HCT116 (cell line): ENCODE measurements around the gene SRP9. TPM values are rescaled to one million over a fixed set of nuclear protein-coding genes. Genes with fewer than 3 reads are reported as not detected.

Experiments used
- ATAC-seq: fragments of 200-7000 bp; cut with Tn5 transposase; 2 replicates; pipeline ENCODE4 v1.9.1; 2020; ENCODE audit warnings: mild to moderate bottlenecking, moderate library complexity
- BruUV-seq: library from RNA; stranded (reverse); fragments of 400-500 nt; replicated peaks from 2 replicates; lab custom pipeline; 2021; lab: Mats Ljungman, UMichigan
- CTCF ChIA-PET: fragments of 300-600 bp; sonication (Branson Sonifier 250); formaldehyde crosslinking; loops from one replicate; lab custom pipeline; 2021; ENCODE audit warnings: antibody characterized with exemption; lab: Charles Lee
- POLR2A ChIA-PET: fragments of 300-600, 350-600 bp; sonication (Branson Sonifier 250); formaldehyde crosslinking; loops from one replicate; lab custom pipeline; 2021; ENCODE audit warnings: antibody characterized with exemption; lab: Charles Lee
- RAD21 ChIA-PET, 2 experiments: fragments of 300-600 bp; sonication (Branson Sonifier 250); formaldehyde crosslinking; loops; one replicate each; lab custom pipeline; 2023; ENCODE audit warnings: low total read pairs in 2 of 2; ENCODE audit not compliant: uncharacterized antibody in 2 of 2, unreplicated experiment in 2 of 2, low non-redundant PET in 1 of 2; lab: Charles Lee
- DNase-seq: peaks from one replicate; pipeline ENCODE4 v3.0.0-alpha.2; 2010; ENCODE audit warnings: low read depth, low spot score
- H2AFZ ChIP-seq: fragments of 200-600 bp; shearing (Covaris generic), sonication (generic); 2 replicates; pipeline ENCODE4 v1.6.1; 2017; ENCODE audit warnings: low read depth, mixed run types, mixed read lengths, antibody characterized with exemption, low read length; ENCODE audit not compliant: poor library complexity, severe bottlenecking
- H3K27ac ChIP-seq: 2 replicates; pipeline ENCODE4 v1.5.1; 2012; ENCODE audit warnings: low read depth, low read length
- H3K27me3 ChIP-seq: fragments of 200-600 bp; sonication (generic); 2 replicates; pipeline ENCODE4 v1.6.1; 2016; ENCODE audit warnings: mixed run types, low read length, mixed read lengths; ENCODE audit not compliant: insufficient read depth
- H3K36me3 ChIP-seq, 2 experiments: fragments of 200-500 bp in 1 of 2; fragments of 200-600 bp in 1 of 2; sonication (Bioruptor generic) in 1 of 2; sonication (generic) in 1 of 2; 2 replicates each; pipeline versions ENCODE4 v1.5.1 to v1.6.1; 2014 to 2016; ENCODE audit warnings: low read length in 2 of 2, inconsistent platforms in 1 of 2, mixed read lengths in 1 of 2, mixed run types in 1 of 2; ENCODE audit not compliant: insufficient read depth in 2 of 2, control insufficient read depth in 1 of 2
- H3K4me1 ChIP-seq, 2 experiments: fragments of 200-600 bp in 1 of 2; sonication (generic) in 1 of 2; 2 replicates each; pipeline versions ENCODE4 v1.5.1 to v1.6.1; 2012 to 2017; ENCODE audit warnings: low read length in 2 of 2, inconsistent platforms in 1 of 2, mild to moderate bottlenecking in 1 of 2, mixed read lengths in 1 of 2, mixed run types in 1 of 2, moderate library complexity in 1 of 2; ENCODE audit not compliant: insufficient read depth in 2 of 2, control insufficient read depth in 1 of 2
- H3K4me2 ChIP-seq: fragments of 200-600 bp; sonication (generic); 2 replicates; pipeline ENCODE4 v1.6.1; 2017; ENCODE audit warnings: mixed run types, low read length, mixed read lengths
- H3K4me3 ChIP-seq, 2 experiments: fragments of 200-600 bp in 1 of 2; sonication (generic) in 1 of 2; replicated peaks in 1 of 2; 2 replicates each; pipeline ENCODE4 v1.5.1; 2011 to 2016; ENCODE audit warnings: low read length in 2 of 2, control low read depth in 1 of 2, low read depth in 1 of 2, mild to moderate bottlenecking in 1 of 2, mixed read lengths in 1 of 2, mixed run types in 1 of 2
- H3K79me2 ChIP-seq: fragments of 200-600 bp; sonication (generic); 2 replicates; pipeline ENCODE4 v1.6.1; 2017; ENCODE audit warnings: mild to moderate bottlenecking, mixed run types, low read length, moderate library complexity, mixed read lengths; ENCODE audit not compliant: insufficient read depth
- H3K9ac ChIP-seq: fragments of 200-600 bp; sonication (generic); 2 replicates; pipeline ENCODE4 v1.6.1; 2016; ENCODE audit warnings: low read length, mixed read lengths
- H3K9me2 ChIP-seq: fragments of 200-600 bp; sonication (generic), shearing (Covaris generic); 2 replicates; pipeline ENCODE4 v1.6.1; 2017; ENCODE audit warnings: mixed run types, mild to moderate bottlenecking, moderate library complexity; ENCODE audit not compliant: insufficient read depth
- H3K9me3 ChIP-seq, 2 experiments: fragments of 200-500 bp in 1 of 2; fragments of 200-600 bp in 1 of 2; sonication (Bioruptor generic) in 1 of 2; sonication (generic) in 1 of 2; 2 replicates each; pipeline ENCODE4 v1.6.1; 2014 to 2017; ENCODE audit warnings: low read length in 2 of 2, mixed read lengths in 2 of 2, inconsistent platforms in 1 of 2, low read depth in 1 of 2, mild to moderate bottlenecking in 1 of 2, mixed run types in 1 of 2, moderate library complexity in 1 of 2; ENCODE audit not compliant: control insufficient read depth in 1 of 2, insufficient read depth in 1 of 2
- H4K20me1 ChIP-seq: fragments of 200-600 bp; sonication (generic), shearing (Covaris generic); 2 replicates; pipeline ENCODE4 v1.6.1; 2017; ENCODE audit warnings: mixed run types, mild to moderate bottlenecking, moderate library complexity; ENCODE audit not compliant: insufficient read depth
- ATF3 ChIP-seq: IDR thresholded peaks from 2 replicates; pipeline ENCODE4 v1.6.1; 2012
- CBX3 ChIP-seq: IDR thresholded peaks from 2 replicates; pipeline ENCODE4 v1.6.1; 2012; ENCODE audit warnings: low read depth
- CEBPB ChIP-seq: IDR thresholded peaks from 2 replicates; pipeline ENCODE4 v1.6.1; 2012; ENCODE audit warnings: low read depth
- EGR1 ChIP-seq: IDR thresholded peaks from 2 replicates; pipeline ENCODE4 v1.6.1; 2012; ENCODE audit warnings: low read depth
- ELF1 ChIP-seq: IDR thresholded peaks from 2 replicates; pipeline ENCODE4 v1.6.1; 2012; ENCODE audit warnings: low read depth, borderline replicate concordance
- EZH2 ChIP-seq: fragments of 200-600 bp; sonication (generic); IDR thresholded peaks from 2 replicates; pipeline ENCODE4 v1.6.1; 2017; ENCODE audit warnings: antibody characterized with exemption, mixed run types
- EZH2phosphoT487 ChIP-seq: fragments of 200-600 bp; IDR thresholded peaks from 2 replicates; pipeline ENCODE4 v1.6.1; 2018; ENCODE audit warnings: antibody characterized with exemption, borderline replicate concordance
- JUND ChIP-seq: IDR thresholded peaks from 2 replicates; pipeline ENCODE4 v1.6.1; 2012
- MAX ChIP-seq: IDR thresholded peaks from 2 replicates; pipeline ENCODE4 v1.6.1; 2012
- POLR2A ChIP-seq: IDR thresholded peaks from 2 replicates; pipeline ENCODE4 v1.7.0; 2011; ENCODE audit warnings: borderline replicate concordance; ENCODE audit not compliant: insufficient read depth, insufficient read length; ENCODE audit errors: extremely low read depth
- POLR2AphosphoS5 ChIP-seq: IDR thresholded peaks from 2 replicates; pipeline ENCODE4 v1.6.1; 2011; ENCODE audit warnings: mild to moderate bottlenecking, low read depth, low read length, moderate library complexity
- RAD21 ChIP-seq: IDR thresholded peaks from 2 replicates; pipeline ENCODE4 v1.6.1; 2012; ENCODE audit warnings: low read depth, mild to moderate bottlenecking
- REST ChIP-seq: IDR thresholded peaks from 2 replicates; pipeline ENCODE4 v1.6.1; 2012; ENCODE audit warnings: low read depth
- SP1 ChIP-seq: IDR thresholded peaks from 2 replicates; pipeline ENCODE4 v1.6.1; 2012; ENCODE audit warnings: low read depth
- SRF ChIP-seq: IDR thresholded peaks from 2 replicates; pipeline ENCODE4 v1.6.1; 2012; ENCODE audit warnings: low read depth
- TCF7L2 ChIP-seq: IDR thresholded peaks from 2 replicates; pipeline ENCODE4 v1.7.0; 2011; ENCODE audit warnings: borderline replicate concordance, inconsistent platforms; ENCODE audit not compliant: insufficient read depth, insufficient read length; ENCODE audit errors: extremely low read depth
- YY1 ChIP-seq: IDR thresholded peaks from 2 replicates; pipeline ENCODE4 v1.6.1; 2011; ENCODE audit warnings: low read length, low read depth, moderate library complexity, mild to moderate bottlenecking; ENCODE audit not compliant: insufficient replicate concordance; ENCODE audit errors: extremely low read depth
- ZBTB33 ChIP-seq: IDR thresholded peaks from 2 replicates; pipeline ENCODE4 v1.6.1; 2011; ENCODE audit warnings: mild to moderate bottlenecking, low read length, moderate library complexity; ENCODE audit not compliant: insufficient replicate concordance; ENCODE audit errors: extremely low read depth
- ZFX ChIP-seq: fragments of 450-650 bp; IDR thresholded peaks from 2 replicates; pipeline ENCODE4 v1.6.1; 2017
- ZNF274 ChIP-seq: fragments of 200-500 bp; sonication (Bioruptor generic); IDR thresholded peaks from 2 replicates; pipeline ENCODE4 v1.6.1; 2014; ENCODE audit warnings: mild to moderate bottlenecking, low read depth, low read length, inconsistent platforms
- intact Hi-C: fragments of 100-400 bp; cut with micrococcal nuclease; formaldehyde crosslinking; loops from 2 replicates; pipeline ENCODE4 v1.10.0; 2022
- total RNA-seq: library from RNA; stranded (reverse); gene quantifications from one replicate; pipeline ENCODE4 v1.2.1, GENCODE V29; 2021; ENCODE audit not compliant: unreplicated experiment

The SRP9 gene
- total RNA-seq, 1 experiment from 2014 or later, result 220 TPM

- POLR2A ChIA-PET, result no interaction called here
- peaks cover 20 to 29% of the 10 kb centered on the region in 2 experiments for H3K4me1 ChIP-seq
Observed at GRCh38 chr1:225750420-225750819, 27.2 kb upstream of the SRP9 start.

More at GRCh38 chr1:225750420-225750819, 27.2 kb upstream of the SRP9 start:
- RAD21 ChIA-PET, result no interaction called here
- intact Hi-C loops, result no loop called here
- H3K4me3 ChIP-seq, result no peak overlapping the region
- BruUV-seq, result no TSS peak
- CTCF ChIA-PET, result no interaction called here
- H2AFZ ChIP-seq, result no peak overlapping the region
- H4K20me1 ChIP-seq, result no peaks in the 10 kb centered on the region
- H3K9me2 ChIP-seq, result no peaks in the 10 kb centered on the region
- no peak for ATAC-seq
- H3K36me3 ChIP-seq, result no peaks in the 10 kb centered on the region
- H3K9me3 ChIP-seq, result no peaks in the 10 kb centered on the region
- DNase-seq, result no peak
- TF ChIP-seq CEBPB, result no peak
- TF ChIP-seq YY1, result no peak
- no peak for TF ChIP-seq POLR2A
- TF ChIP-seq ELF1, result no peak
- no peak for TF ChIP-seq REST
- TF ChIP-seq JUND, result no peak
- TF ChIP-seq ZBTB33, result no peak
- TF ChIP-seq CBX3, result no peak
- no peak for TF ChIP-seq ZNF274
- no peak for TF ChIP-seq POLR2AphosphoS5
- no peak for TF ChIP-seq ZFX
- TF ChIP-seq RAD21, result no peak
- no peak for TF ChIP-seq TCF7L2
- TF ChIP-seq ATF3, result no peak
- no peak for TF ChIP-seq SRF
- TF ChIP-seq SP1, result no peak
- TF ChIP-seq EZH2, result no peak
- no peak for TF ChIP-seq MAX
- no peak for TF ChIP-seq EGR1
- TF ChIP-seq EZH2phosphoT487, result no peak
- no peak overlapping the region for H3K4me2 ChIP-seq
- no peaks in the 10 kb centered on the region for H3K79me2 ChIP-seq
- no peak overlapping the region for H3K9ac ChIP-seq
- no peak overlapping the region for H3K27ac ChIP-seq
- no peaks in the 10 kb centered on the region; the same call in 1 of the 2 replicates for H3K27me3 ChIP-seq
